OCI-LY3 (cell line): ENCODE results near the gene HS3ST2.

ENCODE experiments used
- EZH2phosphoT487 ChIP-seq: fragments of 200-600 bp; shearing (Covaris generic); IDR thresholded peaks from 2 replicates; pipeline ENCODE4 v1.6.1; 2018; ENCODE audit warnings: antibody characterized with exemption, mixed run types, low read depth
- TF ChIP-seq, protein P1 (sequence below): fragments of 200-600, 300-600 bp; sonication (generic); IDR thresholded peaks from 2 replicates; pipeline ENCODE4 v1.5.1; 2014; ENCODE audit warnings: antibody characterized with exemption, low read length, low read depth

DNA sequence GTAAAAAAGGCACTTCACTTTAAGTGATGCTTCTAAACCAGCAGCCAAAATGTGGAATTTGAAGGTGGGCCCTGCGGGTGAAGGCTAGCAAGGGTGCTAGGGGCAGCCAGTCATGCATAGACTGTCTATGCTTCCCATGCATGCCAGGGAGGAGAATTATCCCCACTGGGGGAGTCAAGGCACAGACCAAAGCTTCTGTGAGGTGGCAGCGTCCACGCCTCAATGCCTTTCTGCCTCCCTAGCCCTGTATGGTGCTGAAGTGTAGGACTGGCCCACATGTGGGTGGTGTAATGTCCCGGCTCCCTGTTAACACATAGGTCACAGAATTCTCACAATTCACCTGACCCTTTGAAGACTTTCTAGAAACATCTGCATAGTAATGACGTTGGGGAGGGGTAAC, 1.9 kb downstream of the HS3ST2 start:
- TF ChIP-seq, protein P1, sequence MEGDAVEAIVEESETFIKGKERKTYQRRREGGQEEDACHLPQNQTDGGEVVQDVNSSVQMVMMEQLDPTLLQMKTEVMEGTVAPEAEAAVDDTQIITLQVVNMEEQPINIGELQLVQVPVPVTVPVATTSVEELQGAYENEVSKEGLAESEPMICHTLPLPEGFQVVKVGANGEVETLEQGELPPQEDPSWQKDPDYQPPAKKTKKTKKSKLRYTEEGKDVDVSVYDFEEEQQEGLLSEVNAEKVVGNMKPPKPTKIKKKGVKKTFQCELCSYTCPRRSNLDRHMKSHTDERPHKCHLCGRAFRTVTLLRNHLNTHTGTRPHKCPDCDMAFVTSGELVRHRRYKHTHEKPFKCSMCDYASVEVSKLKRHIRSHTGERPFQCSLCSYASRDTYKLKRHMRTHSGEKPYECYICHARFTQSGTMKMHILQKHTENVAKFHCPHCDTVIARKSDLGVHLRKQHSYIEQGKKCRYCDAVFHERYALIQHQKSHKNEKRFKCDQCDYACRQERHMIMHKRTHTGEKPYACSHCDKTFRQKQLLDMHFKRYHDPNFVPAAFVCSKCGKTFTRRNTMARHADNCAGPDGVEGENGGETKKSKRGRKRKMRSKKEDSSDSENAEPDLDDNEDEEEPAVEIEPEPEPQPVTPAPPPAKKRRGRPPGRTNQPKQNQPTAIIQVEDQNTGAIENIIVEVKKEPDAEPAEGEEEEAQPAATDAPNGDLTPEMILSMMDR, result no peak
- no peak for TF ChIP-seq EZH2phosphoT487
